ENCODE data around the gene SPAG16. TPM values are rescaled to one million over a fixed set of nuclear protein-coding genes. Genes with fewer than 3 reads are reported as not detected.

SPAG16 gene
- polyA plus RNA-seq, 2 of the 4 experiments (the other 2 are of a cell fraction), result 19.1 to 27.6 TPM

- Histone ChIP-seq H3K4me1 (no peaks in the 10 kb centered on the region), H3K9me3 (no peaks in the 10 kb centered on the region), H3K27ac (no peak overlapping the region), H3K4me3 (no peak overlapping the region), H3K4me2 (no peak overlapping the region)
- 10% methylated on average over 3 of the region's 3 CpGs for WGBS (ENCODE audit: missing lambda C conversion rate)
- CTCF ChIA-PET, result no interaction called here
- POLR2A ChIA-PET, result no interaction called here
- no peak for FAIRE-seq
- no peak for TF ChIP-seq NR3C1 (IDR thresholded peaks at IDR 0.05)
- TF ChIP-seq, protein P1, sequence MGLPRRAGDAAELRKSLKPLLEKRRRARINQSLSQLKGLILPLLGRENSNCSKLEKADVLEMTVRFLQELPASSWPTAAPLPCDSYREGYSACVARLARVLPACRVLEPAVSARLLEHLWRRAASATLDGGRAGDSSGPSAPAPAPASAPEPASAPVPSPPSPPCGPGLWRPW (IDR thresholded peaks at IDR 0.05), result no peak
- no peak for TF ChIP-seq JUNB (IDR thresholded peaks at IDR 0.05)
- TF ChIP-seq JUN (IDR thresholded peaks at IDR 0.05), result no peak
- TF ChIP-seq, protein P2, sequence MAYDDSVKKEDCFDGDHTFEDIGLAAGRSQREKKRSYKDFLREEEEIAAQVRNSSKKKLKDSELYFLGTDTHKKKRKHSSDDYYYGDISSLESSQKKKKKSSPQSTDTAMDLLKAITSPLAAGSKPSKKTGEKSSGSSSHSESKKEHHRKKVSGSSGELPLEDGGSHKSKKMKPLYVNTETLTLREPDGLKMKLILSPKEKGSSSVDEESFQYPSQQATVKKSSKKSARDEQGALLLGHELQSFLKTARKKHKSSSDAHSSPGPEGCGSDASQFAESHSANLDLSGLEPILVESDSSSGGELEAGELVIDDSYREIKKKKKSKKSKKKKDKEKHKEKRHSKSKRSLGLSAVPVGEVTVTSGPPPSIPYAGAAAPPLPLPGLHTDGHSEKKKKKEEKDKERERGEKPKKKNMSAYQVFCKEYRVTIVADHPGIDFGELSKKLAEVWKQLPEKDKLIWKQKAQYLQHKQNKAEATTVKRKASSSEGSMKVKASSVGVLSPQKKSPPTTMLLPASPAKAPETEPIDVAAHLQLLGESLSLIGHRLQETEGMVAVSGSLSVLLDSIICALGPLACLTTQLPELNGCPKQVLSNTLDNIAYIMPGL (CRISPR knock-in tag; IDR thresholded peaks at IDR 0.05; ENCODE audit: borderline replicate concordance), result no peak
- no peak for TF ChIP-seq CEBPB (IDR thresholded peaks at IDR 0.05)
- no peak for ATAC-seq
- DNase-seq (ENCODE audit: low read depth in 1 of 2, low spot score in 1 of 2), result no peak
Measured at GRCh38 chr2:214203214-214203613, 919.0 kb downstream of the SPAG16 start.

- 56% methylated on average over 5 of the region's 5 CpGs for WGBS (ENCODE audit: missing lambda C conversion rate)
- no peak overlapping the region for H3K4me2 ChIP-seq
- TF ChIP-seq SREBF2 (IDR thresholded peaks at IDR 0.05) (no peak), ZNF302 (CRISPR knock-in tag; IDR thresholded peaks at IDR 0.05) (no peak), KDM1A (IDR thresholded peaks at IDR 0.05; ENCODE audit: low read depth) (no peak), ATOH8 (CRISPR knock-in tag; IDR thresholded peaks at IDR 0.05; ENCODE audit: low read depth) (no peak), ZFP36 (IDR thresholded peaks at IDR 0.05; ENCODE audit: borderline replicate concordance, partially characterized antibody) (no peak), NPAS2 (CRISPR knock-in tag; IDR thresholded peaks at IDR 0.05; ENCODE audit: borderline replicate concordance) (no peak)
- CTCF ChIA-PET, result interaction anchor here (0.9 kb wide), 1 partner anchor 11 kb away, joined by 3 read pairs; no protein-coding TSS in a partner anchor
- POLR2A ChIA-PET, result no interaction called here
- no peaks in the 10 kb centered on the region for H3K9me3 ChIP-seq
- H3K4me1 ChIP-seq, result no peaks in the 10 kb centered on the region
- ATAC-seq (no peak), DNase-seq (ENCODE audit: low read depth in 1 of 2, low spot score in 1 of 2) (no peak), FAIRE-seq (no peak)
- H3K27ac ChIP-seq, result no peak overlapping the region
- H3K4me3 ChIP-seq, result no peak overlapping the region
Measured at GRCh38 chr2:214203744-214204289, 919.6 kb downstream of the SPAG16 start.

DNA sequence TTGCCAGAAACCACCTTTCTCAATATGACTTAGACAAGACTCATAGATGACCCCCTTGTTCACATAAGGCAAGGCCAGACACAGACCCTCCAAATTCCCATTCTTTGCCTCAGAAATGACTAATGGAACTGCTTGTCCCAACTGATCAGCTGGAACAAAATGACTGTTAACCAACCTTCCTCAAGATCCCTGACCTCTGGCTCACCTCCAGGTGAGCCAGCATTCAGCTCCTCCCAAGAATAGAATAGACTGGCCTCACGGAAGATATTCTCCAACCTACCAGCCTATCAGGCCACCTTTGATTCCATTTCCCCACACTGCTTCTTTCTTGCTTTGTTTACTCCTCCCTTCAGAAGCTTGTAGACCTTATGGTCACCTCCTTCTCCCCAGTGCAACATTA, 930.8 kb downstream of the SPAG16 start:
- ChIA-PET CTCF (no interaction called here), POLR2A (no interaction called here)
- Histone ChIP-seq H3K27ac (no peak overlapping the region), H3K9me3 (no peaks in the 10 kb centered on the region), H3K4me2 (no peak overlapping the region), H3K4me1 (no peaks in the 10 kb centered on the region), H3K4me3 (no peak overlapping the region)
- DNase-seq (ENCODE audit: low read depth in 1 of 2, low spot score in 1 of 2) (no peak), FAIRE-seq (no peak), ATAC-seq (no peak)
- 64% methylated on average over 1 of the region's 1 CpG for WGBS (ENCODE audit: missing lambda C conversion rate)
- TF ChIP-seq EHMT2 (IDR thresholded peaks at IDR 0.05; ENCODE audit: low read depth) (no peak), MAFK (IDR thresholded peaks at IDR 0.05; ENCODE audit: partially characterized antibody) (no peak), JUNB (IDR thresholded peaks at IDR 0.05) (no peak), TP53 (CRISPR knock-in tag; IDR thresholded peaks at IDR 0.05) (no peak), CEBPB (IDR thresholded peaks at IDR 0.05) (no peak), FOXS1 (CRISPR knock-in tag; IDR thresholded peaks at IDR 0.05) (no peak), RCOR1 (IDR thresholded peaks at IDR 0.05; ENCODE audit: low read depth, low read length) (no peak), ZFP36 (IDR thresholded peaks at IDR 0.05; ENCODE audit: borderline replicate concordance, partially characterized antibody) (no peak), PHF8 (IDR thresholded peaks at IDR 0.05; ENCODE audit: borderline replicate concordance, low read depth) (no peak)
- TF ChIP-seq, protein P1 (IDR thresholded peaks at IDR 0.05), result no peak

Data from A549 (cell line).